ENCODE measurements around the gene DGKD. TPM values are rescaled to one million over a fixed set of nuclear protein-coding genes. Genes with fewer than 3 reads are reported as not detected.

DGKD gene
- total and polyA plus RNA-seq, 10 of the 15 experiments (the other 5 are each of a cell fraction or from before 2014, with no cell fraction given), result 2.7 to 81.9 (median 27.0) TPM

DNA sequence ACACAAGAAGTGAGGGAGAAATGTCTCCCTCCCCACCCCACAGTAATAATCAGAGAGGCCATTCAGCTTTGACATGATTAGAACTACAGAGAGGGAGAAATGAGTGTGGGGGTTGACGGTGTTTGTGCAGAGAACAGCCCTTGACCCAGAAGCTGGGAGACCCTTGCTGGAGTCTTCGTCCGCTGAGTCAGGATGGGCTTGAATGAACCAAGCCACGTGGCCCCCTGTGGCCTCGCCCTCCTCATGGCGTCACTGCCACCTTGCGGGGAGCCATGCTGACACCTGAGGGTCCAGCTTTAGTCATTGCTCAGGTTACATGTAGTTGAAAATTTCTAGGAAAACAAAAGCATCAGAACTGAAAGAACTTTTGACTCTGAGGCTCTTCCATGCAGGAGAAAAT is 101.2 kb downstream of the DGKD start:
- H3K9me3 ChIP-seq (replicated peaks; ENCODE audit: control insufficient read depth, insufficient read depth, low read length), result no peaks in the 10 kb centered on the region
- TF ChIP-seq STAT1 (conservative IDR thresholded peaks at IDR 0.05) (no peak), POLR2A (IDR thresholded peaks at IDR 0.05; ENCODE audit: low read depth, low read length) (peak; percentile 35), HDAC6 (IDR thresholded peaks at IDR 0.05; ENCODE audit: unreplicated experiment) (no peak), NFYA (IDR thresholded peaks at IDR 0.05; ENCODE audit: borderline replicate concordance, low read depth, low read length) (no peak)
- no peak overlapping the region for H3K27ac ChIP-seq (ENCODE audit: control insufficient read depth, insufficient read depth)
- no peak overlapping the region for H3K4me2 ChIP-seq (ENCODE audit: control insufficient read depth, insufficient read depth)
- no peak for FAIRE-seq
- H3K4me3 ChIP-seq, result no peak overlapping the region
- no peak overlapping the region for H3K9ac ChIP-seq (ENCODE audit: control insufficient read depth, insufficient read depth, low read length)
- no TSS peak for BruUV-seq (replicated peaks)
- H2AFZ ChIP-seq (ENCODE audit: control insufficient read depth, low read depth, low read length), result no peak overlapping the region
- no peaks in the 10 kb centered on the region for H3K27me3 ChIP-seq (replicated peaks in 1 of 2; ENCODE audit: control insufficient read depth in 2 of 2, insufficient read depth in 2 of 2, low read length in 1 of 2)
- no peaks in the 10 kb centered on the region for H3K79me2 ChIP-seq (ENCODE audit: control insufficient read depth, insufficient read depth, low read length)
- no peak for DNase-seq (ENCODE audit: low read depth, low spot score)
- ChIA-PET RAD21 (ENCODE audit: unreplicated experiment) (no interaction called here), CTCF (no interaction called here), SMC1A (ENCODE audit: uncharacterized antibody, unreplicated experiment) (no interaction called here), POLR2A (no interaction called here)
- H4K20me1 ChIP-seq (ENCODE audit: control insufficient read depth, insufficient read depth), result no peaks in the 10 kb centered on the region
- intact Hi-C loops (cut with micrococcal nuclease; ENCODE audit: unreplicated experiment), result no loop called here
- 98% methylated on average over 7 of the region's 7 CpGs for WGBS (ENCODE audit: insufficient coverage, insufficient replicate concordance, low lambda C conversion rate, missing lambda C conversion rate)
- in situ Hi-C loops (cut with MboI), result no loop called here
- H3K4me1 ChIP-seq (ENCODE audit: control insufficient read depth, insufficient read depth, low read length), result no peaks in the 10 kb centered on the region
- H3K36me3 ChIP-seq (ENCODE audit: control insufficient read depth in 2 of 2, insufficient read depth in 2 of 2, low read length in 1 of 2), result peaks cover 25 to 30% of the 10 kb centered on the region in 2 experiments
- no peak for ATAC-seq

DNA sequence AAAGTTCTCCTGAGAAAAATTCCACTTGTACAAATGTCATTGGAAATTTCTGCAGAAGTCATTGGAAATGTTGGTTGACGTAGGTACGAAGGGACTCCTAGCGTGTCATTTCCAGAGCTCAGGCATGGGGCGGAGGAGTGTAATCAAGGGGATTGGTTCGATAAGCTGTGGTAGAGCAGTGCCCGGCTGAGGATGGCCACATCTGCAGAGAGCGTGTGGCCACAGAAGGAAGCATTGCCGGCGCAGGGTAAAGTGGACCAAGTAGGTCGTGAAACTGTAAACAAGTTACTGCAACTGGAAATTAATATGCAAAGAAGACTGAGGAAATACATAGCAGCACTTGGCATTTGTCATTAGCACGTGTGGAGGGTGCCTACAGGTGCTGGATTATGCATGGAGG is 101.8 kb downstream of the DGKD start:
- POLR2A ChIA-PET, result no interaction called here
- no peak for ATAC-seq
- Histone ChIP-seq H3K79me2 (ENCODE audit: control insufficient read depth, insufficient read depth, low read length) (no peaks in the 10 kb centered on the region), H3K4me3 (no peak overlapping the region), H3K9ac (ENCODE audit: control insufficient read depth, insufficient read depth, low read length) (no peak overlapping the region), H2AFZ (ENCODE audit: control insufficient read depth, low read depth, low read length) (no peak overlapping the region), H3K4me1 (ENCODE audit: control insufficient read depth, insufficient read depth, low read length) (no peaks in the 10 kb centered on the region), H4K20me1 (ENCODE audit: control insufficient read depth, insufficient read depth) (no peaks in the 10 kb centered on the region), H3K4me2 (ENCODE audit: control insufficient read depth, insufficient read depth) (no peak overlapping the region), H3K9me3 (replicated peaks; ENCODE audit: control insufficient read depth, insufficient read depth, low read length) (no peaks in the 10 kb centered on the region), H3K27ac (ENCODE audit: control insufficient read depth, insufficient read depth) (no peak overlapping the region), H3K36me3 (ENCODE audit: control insufficient read depth in 2 of 2, insufficient read depth in 2 of 2, low read length in 1 of 2) (peaks cover 22 to 28% of the 10 kb centered on the region in 2 experiments), H3K27me3 (replicated peaks in 1 of 2; ENCODE audit: control insufficient read depth in 2 of 2, insufficient read depth in 2 of 2, low read length in 1 of 2) (no peaks in the 10 kb centered on the region)
- no peak for DNase-seq (ENCODE audit: low read depth, low spot score)
- TF ChIP-seq, protein P1, sequence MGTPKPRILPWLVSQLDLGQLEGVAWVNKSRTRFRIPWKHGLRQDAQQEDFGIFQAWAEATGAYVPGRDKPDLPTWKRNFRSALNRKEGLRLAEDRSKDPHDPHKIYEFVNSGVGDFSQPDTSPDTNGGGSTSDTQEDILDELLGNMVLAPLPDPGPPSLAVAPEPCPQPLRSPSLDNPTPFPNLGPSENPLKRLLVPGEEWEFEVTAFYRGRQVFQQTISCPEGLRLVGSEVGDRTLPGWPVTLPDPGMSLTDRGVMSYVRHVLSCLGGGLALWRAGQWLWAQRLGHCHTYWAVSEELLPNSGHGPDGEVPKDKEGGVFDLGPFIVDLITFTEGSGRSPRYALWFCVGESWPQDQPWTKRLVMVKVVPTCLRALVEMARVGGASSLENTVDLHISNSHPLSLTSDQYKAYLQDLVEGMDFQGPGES (IDR thresholded peaks at IDR 0.05), result no peak
- no peak for TF ChIP-seq EZH2 (IDR thresholded peaks at IDR 0.05; ENCODE audit: borderline replicate concordance, control insufficient read depth, low read depth, low read length)
- TF ChIP-seq RELA (IDR thresholded peaks at IDR 0.05; ENCODE audit: borderline replicate concordance, partially characterized antibody), result no peak
- TF ChIP-seq E2F8 (IDR thresholded peaks at IDR 0.05; ENCODE audit: low read depth, partially characterized antibody), result no peak
- no peak for TF ChIP-seq ZBTB11 (CRISPR knock-in tag; IDR thresholded peaks at IDR 0.05)
- no peak for TF ChIP-seq TCF3 (IDR thresholded peaks at IDR 0.05; ENCODE audit: borderline replicate concordance, insufficient read depth, low read depth, low read length)
- in situ Hi-C loops (cut with MboI) (no loop called here), intact Hi-C loops (cut with micrococcal nuclease; ENCODE audit: unreplicated experiment) (no loop called here)
- no TSS peak for BruUV-seq (replicated peaks)
- RAD21 ChIA-PET (ENCODE audit: unreplicated experiment), result no interaction called here
- no peak for FAIRE-seq
- SMC1A ChIA-PET (ENCODE audit: uncharacterized antibody, unreplicated experiment), result interaction anchor here (1.0 kb wide), 1 partner anchor 20 kb away, joined by 4 read pairs; no protein-coding TSS in a partner anchor
- 86% methylated on average over 11 of the region's 11 CpGs for WGBS (ENCODE audit: insufficient coverage, insufficient replicate concordance, low lambda C conversion rate, missing lambda C conversion rate)
- CTCF ChIA-PET, result no interaction called here
